OCI-LY3 (cell line): Measurements from ENCODE around the gene FLG.
"Not testable (repeated sequence)": the region's sequence is repeated elsewhere in the genome, so short reads cannot be mapped to it uniquely, and the experiment has no call there.

ENCODE experiments used
- EZH2phosphoT487 ChIP-seq: fragments of 200-600 bp; shearing (Covaris generic); IDR thresholded peaks from 2 replicates; pipeline ENCODE4 v1.6.1; 2018; ENCODE audit warnings: antibody characterized with exemption, mixed run types, low read depth
- TF ChIP-seq, protein P1 (sequence below): fragments of 200-600, 300-600 bp; sonication (generic); IDR thresholded peaks from 2 replicates; pipeline ENCODE4 v1.5.1; 2014; ENCODE audit warnings: antibody characterized with exemption, low read length, low read depth

DNA sequence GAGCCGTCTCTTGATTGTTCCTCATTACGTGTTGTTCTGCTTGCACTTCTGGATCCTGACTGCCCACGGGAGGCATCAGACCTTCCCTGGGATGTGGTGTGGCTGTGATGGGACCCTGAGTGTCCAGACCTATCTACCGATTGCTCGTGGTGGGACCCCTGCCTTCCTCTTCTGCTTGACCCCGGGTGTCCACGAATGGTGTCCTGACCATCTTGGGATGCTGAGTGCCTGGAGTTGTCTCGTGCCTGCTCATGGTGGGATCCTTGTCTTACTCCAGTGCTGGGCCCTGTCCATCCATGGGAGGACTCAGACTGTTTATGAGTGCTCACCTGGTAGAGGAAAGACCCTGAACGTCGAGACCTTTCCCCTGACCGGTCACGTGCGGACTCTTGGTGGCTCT is 12.9 kb downstream of the FLG start:
- TF ChIP-seq, protein P1, sequence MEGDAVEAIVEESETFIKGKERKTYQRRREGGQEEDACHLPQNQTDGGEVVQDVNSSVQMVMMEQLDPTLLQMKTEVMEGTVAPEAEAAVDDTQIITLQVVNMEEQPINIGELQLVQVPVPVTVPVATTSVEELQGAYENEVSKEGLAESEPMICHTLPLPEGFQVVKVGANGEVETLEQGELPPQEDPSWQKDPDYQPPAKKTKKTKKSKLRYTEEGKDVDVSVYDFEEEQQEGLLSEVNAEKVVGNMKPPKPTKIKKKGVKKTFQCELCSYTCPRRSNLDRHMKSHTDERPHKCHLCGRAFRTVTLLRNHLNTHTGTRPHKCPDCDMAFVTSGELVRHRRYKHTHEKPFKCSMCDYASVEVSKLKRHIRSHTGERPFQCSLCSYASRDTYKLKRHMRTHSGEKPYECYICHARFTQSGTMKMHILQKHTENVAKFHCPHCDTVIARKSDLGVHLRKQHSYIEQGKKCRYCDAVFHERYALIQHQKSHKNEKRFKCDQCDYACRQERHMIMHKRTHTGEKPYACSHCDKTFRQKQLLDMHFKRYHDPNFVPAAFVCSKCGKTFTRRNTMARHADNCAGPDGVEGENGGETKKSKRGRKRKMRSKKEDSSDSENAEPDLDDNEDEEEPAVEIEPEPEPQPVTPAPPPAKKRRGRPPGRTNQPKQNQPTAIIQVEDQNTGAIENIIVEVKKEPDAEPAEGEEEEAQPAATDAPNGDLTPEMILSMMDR, result not testable (repeated sequence)
- not testable (repeated sequence) for TF ChIP-seq EZH2phosphoT487
